Measurements from ENCODE around the gene JKAMP.

Gene JKAMP

DNA sequence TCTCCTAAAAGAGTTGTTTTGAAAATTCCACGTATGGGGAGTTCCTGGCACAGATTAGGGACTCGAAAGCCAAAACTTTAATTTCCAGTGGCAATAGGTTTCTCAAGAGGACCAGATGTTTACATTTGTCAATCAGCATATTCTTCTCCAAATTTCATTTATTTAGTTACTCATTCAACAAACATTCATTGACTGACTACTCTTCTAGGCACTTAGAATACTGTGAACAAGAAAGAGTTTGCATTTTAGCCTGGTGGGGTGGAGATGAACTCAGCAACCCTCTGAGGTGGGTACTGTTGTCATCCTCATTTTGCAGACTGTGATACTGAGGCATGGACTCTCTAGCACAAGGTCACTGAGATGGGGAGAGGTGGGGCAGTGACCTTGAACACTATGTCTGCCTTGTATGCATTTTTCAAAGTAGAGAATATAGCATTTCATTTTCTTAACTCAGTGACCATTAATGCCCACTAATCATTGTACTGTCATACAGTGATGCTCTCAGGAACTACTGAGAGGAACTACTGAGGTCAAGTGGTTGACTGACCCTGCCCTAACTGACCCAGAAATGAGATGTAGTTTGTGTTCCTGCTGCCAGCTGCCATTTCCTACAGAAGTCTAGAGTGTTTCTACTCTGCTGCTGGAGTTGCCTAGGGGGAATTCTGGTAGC, 2.3 kb upstream of the JKAMP start:
- no peak for DNase-seq

DNA sequence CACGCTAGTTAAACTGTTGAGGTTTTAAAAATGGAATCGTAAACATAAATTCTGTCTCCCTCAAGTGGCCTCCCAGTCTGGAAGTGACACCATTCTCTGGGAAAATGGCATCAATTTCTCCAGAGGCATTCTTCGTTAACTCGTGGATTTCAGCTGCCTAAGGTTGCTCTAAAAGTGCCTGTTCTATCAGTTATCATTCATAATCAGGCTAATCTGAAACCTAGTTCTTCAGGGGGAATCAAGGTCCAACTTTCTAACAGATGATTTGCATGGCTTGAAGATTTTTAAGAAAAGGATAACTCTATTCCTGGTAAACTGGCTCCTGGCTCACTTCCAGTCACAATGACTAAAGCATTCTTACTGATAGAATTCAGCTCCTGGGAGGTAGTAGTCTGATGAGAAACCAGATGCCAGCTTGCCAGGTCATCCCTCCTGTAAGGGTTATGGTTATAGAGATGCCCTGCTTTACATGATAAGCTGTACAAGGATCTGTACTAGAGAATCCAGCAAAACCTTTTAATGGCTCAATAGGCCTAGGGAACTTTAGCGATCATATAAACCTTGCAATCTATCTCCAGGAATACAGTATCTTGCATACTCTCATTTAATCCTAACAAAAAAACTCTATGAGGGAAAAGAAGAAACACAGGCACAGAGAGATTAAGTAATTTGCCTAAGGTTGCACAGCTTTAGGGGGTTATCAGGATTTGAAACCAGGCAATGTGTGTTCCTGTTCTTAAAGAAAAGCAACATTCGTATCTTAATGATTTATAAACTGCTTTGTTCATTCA, 1.6 kb upstream of the JKAMP start:
- DNase-seq: peak; percentile 66

- peak; percentile 3 for DNase-seq
Measured at GRCh38 chr14:59483363-59483762, 954 bp upstream of the JKAMP start.

DNA sequence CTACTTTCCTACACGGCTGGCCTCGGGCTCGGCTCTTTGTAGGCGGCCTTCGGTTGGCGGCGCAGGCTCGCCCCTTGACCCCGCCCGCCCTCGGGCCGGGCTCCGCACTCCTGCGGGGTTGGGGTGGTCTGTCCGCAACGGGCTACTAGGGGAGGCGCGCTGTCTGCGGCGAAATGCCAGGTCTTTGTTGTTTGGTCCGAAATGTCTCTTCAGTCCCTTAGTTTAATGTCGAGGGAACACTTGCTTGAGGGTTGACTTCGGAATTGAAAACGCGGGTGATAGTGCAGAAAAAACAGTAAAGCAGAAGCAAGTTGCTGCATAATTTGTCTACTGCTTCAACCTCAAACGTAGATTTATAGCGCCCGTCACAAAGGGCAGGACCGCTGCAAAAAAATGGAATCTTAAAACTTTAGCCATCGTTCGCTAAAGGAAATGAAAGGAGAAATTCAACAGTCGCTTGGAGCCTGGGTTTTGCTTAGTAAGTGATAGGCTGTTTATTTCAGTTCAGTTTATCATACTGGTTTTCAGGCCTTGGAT, 390 bp downstream of the JKAMP start:
- no peak for DNase-seq

- no peak for DNase-seq
Measured at GRCh38 chr14:59490756-59491155, 6.4 kb downstream of the JKAMP start.

DNA sequence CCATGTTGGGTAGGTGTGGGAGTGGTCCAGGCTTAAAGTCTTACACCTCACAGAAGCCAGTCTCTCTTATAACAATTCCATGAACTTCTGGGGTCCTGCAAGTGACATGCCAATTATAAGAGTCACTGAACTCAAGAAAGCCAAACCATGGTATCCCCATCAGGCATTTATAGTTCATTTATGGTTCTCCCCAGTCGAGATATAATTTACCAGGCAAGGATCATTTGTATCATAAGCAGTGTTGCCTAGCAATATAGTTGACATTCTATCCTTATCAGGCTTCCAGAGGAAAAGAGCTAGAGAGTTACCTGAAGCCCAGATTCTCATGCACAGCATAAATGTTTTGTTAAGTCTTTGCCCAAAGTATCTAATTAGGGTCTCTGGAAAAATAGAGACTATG, 8.1 kb downstream of the JKAMP start:
- DNase-seq: no peak

- no peak for DNase-seq
Measured at GRCh38 chr14:59500732-59501131, 16.4 kb downstream of the JKAMP start.

GRCh38 chr14:59503256-59503655, 18.9 kb downstream of the JKAMP start:
- no peak for DNase-seq

GRCh38 chr14:59507063-59507751, 22.9 kb downstream of the JKAMP start:
- peak; percentile 28 for DNase-seq

GRCh38 chr14:59507752-59508103, 23.4 kb downstream of the JKAMP start:
- DNase-seq: no peak

DNA sequence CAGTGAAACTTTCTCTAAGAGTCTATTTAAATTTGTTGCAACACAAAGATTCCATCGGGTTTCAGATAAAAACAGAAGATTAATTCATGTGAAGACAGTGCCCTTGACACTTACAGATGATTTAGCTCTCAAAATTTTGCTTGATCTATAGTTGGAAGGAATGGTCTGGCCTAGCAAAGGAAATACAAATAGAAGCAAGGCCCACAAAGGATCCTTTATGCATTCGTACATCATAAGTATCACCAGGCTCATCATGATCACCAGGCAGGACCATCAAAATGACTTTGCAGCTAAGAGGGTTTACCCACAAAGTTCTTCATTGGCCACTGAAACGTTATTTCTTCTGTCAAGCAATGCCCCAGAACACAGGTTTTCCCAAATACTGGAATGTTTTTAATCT, 24.8 kb downstream of the JKAMP start:
- no peak for DNase-seq

DNA sequence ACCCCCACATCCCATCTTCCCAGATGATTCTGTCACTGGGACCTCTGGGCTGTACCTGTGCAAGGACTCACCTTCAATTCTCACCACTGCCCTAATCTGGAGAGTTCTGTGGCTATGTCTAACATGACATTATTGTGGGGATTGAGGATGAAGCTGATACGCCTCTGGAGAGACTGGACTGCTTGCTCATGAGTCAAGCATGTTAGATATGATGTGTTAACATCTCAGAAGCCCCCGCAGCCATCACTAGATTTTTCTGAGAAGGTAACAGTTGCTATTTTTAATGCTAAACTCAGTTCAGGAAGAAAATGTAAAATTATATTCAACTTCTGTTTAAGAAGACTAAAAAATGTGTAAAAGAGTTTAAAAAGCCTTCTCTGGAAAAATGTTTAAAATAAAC, 25.7 kb downstream of the JKAMP start:
- DNase-seq: no peak

DNA sequence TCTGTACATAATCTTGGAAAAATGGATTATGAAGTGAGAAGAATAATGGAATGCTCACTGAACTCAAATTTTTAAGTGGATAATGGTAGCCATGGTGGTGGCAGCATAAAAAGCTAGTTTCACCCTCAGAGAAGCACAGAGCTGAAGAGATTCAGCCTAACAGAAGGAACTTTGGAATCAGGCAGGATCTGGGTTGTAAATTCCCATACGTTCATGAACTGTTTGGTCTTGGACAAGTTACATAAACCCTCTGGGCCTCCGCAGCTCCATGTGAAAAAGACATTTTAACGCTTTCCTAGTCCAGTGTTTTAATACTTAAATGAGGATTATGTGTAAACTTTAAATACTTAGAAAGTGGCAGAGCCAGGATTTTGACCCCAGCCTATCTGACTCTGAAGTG, 26.6 kb downstream of the JKAMP start:
- no peak for DNase-seq

DNA sequence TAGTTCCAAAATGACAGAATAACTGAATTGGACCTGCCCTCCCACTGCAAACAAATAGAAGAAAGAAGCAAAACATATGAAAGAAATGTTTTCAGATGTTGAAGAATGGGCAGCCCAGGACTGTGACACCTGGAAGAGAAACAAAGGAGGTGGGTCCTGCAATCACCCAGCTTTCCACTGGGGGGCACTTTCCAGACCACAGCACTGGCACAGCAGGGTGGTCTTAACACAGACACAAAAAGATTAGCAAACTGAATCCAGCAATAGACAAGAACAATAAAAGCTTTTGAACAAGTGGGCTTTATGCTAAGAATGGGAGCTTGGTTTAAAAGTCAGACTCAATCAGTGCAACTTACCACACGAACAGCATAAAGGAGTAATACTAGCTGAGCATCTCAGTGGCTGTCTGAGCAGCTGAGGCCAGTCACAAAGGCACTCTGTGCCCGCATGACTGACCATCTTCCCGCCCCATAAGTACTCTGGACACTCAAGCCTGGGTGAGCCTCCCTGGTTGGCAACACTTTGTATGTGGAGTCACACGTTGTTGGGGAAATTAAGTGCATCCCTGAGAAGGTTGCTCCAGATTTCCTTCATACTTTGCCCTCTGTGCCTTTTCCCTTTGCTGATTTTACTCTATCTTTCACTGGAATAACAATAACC, 27.7 kb downstream of the JKAMP start:
- DNase-seq: no peak

- no peak for DNase-seq
Measured at GRCh38 chr14:59520224-59520623, 35.9 kb downstream of the JKAMP start.

DNA sequence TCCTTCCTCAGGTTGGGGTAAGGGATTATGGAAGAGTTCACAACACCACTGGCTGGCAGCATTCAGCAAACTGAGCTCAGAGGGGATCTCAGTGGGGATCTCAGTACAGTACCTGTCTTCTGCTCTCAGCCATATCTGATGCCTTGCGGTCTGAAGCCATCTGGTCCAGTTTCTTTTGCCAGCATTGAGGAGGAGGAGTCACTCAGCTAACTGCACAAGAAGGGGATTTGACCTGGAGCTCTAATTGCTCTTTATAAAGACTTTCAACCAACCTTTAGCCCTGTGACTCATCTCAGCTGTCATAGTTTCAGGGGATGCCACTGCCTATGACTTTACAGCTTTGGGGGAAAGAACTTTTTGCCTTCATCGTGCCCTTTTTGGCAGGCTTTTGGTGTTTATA, 44.9 kb downstream of the JKAMP start:
- no peak for DNase-seq

DNA sequence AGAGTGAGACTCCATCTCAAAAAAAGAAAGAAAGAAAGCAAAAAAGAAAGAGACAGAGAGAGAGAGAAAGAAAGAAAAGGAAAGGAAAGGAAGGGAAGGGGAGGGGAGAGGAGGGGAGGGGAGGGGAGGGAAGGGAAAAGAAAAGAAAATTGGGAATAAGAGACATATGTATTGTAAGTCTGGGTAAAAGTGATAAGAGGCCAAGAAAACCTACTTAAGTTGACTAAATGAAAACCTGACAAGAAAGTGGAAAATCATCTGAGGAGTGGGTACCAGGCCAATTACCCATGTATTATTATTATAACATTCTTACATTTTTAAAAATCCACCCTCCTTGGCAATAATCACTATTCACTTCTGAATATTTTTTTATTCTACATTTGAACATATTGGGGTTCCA, 46.0 kb downstream of the JKAMP start:
- DNase-seq: no peak

DNA sequence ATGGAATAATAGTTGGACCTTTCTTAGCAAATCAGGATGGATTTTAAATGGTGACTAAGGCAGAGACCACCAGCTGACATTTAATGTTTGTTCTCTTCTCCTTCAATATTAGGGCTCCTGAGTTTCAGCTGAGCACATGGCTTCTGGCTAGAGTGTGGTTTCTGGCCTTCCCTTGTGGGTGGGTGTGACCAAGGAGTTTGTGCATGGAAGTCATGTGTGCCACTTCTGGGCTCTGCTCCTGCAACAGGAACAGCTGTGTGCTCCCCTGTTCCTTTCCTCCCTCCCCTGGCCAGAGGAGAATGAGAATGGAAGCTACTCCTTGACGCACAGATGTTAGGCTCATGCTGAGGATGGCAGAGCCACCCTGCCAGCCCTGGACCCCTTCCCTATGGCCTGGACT, 48.1 kb downstream of the JKAMP start:
- DNase-seq: no peak

DNA sequence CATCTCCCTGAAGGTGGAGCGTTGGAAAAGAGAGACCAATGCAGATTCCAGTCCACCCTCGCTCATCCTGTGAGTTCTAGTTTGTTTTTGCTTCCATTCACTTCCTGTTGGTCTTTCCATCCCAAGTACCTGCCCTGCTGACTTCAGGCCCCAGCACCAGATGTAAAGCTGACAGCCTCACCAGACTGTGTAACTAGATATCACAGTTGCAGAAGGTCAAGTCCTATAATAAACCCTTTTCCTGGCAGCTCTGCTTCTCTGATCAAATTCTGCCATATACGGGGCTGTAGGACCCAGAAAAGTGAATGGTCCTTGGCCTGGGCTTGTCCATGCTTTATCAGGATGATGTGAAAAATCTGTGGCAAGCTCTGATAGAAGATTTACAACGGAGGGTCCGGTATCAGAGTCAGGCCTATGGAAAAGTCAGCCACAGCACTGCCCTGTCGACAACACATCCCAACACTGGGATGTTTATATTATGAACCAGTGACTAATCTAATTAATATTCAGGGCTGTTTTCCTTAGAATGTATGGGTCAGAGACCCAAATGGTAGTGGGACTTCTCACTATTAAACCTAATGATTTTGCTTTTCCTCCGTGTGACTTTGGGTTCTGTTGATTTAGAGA, 50.2 kb downstream of the JKAMP start:
- DNase-seq: no peak

- DNase-seq: no peak
Measured at GRCh38 chr14:59537476-59537875, 53.2 kb downstream of the JKAMP start.

DNA sequence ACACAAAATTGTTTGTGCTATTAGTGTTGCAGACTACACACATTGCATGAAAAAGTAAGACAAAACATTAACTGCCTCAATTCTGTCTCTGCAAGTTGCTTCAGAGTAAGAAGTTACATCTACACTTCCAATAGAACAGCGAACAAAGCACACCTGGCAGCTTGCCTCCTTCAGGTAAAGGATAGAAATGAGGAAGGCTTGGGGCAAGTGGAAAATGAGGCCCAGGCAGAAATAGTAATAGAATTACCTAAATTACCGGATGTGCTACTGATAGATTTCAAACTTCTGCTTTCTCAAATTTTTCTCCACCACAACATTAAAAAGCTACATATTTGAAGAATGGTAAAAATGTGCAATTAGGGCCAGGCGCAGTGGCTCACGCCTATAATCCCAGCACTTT, 54.6 kb downstream of the JKAMP start:
- no peak for DNase-seq

GRCh38 chr14:59540852-59541251, 56.5 kb downstream of the JKAMP start:
- no peak for DNase-seq

- DNase-seq: no peak
Measured at GRCh38 chr14:59541731-59542130, 57.4 kb downstream of the JKAMP start.

Data from T1000 (cell line).